ENCODE results near the gene NDUFA3.

The NDUFA3 gene

DNA sequence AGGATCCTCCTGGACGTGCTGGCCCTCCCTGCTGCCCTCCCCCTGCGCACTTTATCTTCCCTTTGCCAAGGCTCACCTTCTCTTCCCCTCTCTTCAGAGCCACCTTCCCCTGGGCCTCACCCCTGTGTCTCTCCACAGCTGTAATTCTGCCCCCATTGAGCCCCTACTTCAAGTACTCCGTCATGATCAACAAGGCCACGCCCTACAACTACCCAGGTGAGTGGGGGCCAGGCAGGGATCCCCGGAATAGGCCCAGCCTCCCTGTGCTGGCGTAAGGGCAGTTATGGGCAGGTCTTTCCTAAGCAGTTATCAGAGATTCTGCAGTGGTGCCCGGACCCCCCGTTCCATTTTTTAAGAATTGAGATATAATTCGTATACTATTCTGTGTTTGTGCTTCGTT is 3.1 kb downstream of the NDUFA3 start:
- H3K27ac ChIP-seq (ENCODE audit: low read depth, low read length) = no peak overlapping the region
- H4K20me1 ChIP-seq (ENCODE audit: control insufficient read depth, insufficient read depth, low read depth, low read length) = no peaks in the 10 kb centered on the region

DNA sequence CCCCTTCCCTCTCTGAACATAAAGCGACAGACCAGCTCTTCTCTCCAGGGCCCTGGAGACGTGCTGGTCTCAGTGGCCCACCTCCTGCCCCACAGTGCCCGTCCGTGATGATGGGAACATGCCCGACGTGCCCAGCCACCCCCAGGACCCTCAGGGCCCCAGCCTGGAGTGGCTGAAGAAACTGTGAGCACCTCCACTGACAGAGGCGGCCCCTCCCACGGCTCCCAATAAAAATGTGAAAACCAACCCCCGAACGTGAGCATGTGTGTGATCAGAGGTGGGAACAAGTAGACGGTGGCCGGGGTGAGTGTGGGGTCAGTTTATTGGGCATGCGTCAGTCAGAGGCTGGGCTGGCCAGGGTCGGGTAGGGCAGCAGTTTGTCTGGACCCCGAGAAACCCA is 4.1 kb downstream of the NDUFA3 start:
- H3F3A ChIP-seq (ENCODE audit: control insufficient read depth, insufficient read depth) = no peaks in the 10 kb centered on the region
- H3K27me3 ChIP-seq (ENCODE audit: control insufficient read depth, low read length) = no peaks in the 10 kb centered on the region
- H3K36me3 ChIP-seq (ENCODE audit: control insufficient read depth, low read length) = peaks cover 59% of the 10 kb centered on the region
- no peak overlapping the region for H3K4me3 ChIP-seq (ENCODE audit: low read length)
- no peaks in the 10 kb centered on the region for H3K9me2 ChIP-seq (replicated peaks; ENCODE audit: control insufficient read depth, low read length)
- H4K20me1 ChIP-seq (ENCODE audit: control insufficient read depth, insufficient read depth, low read depth, low read length) = no peaks in the 10 kb centered on the region
- no peaks in the 10 kb centered on the region for H3K9me3 ChIP-seq (ENCODE audit: control insufficient read depth, insufficient read depth, low read length)
- H3K27ac ChIP-seq (ENCODE audit: low read depth, low read length) = no peak overlapping the region
- H3K4me1 ChIP-seq (ENCODE audit: control insufficient read depth, low read length) = peaks cover 17% of the 10 kb centered on the region
- H3K4me2 ChIP-seq (ENCODE audit: low read length) = no peak overlapping the region
- H3K79me2 ChIP-seq (ENCODE audit: control insufficient read depth, low read length) = peaks cover 35% of the 10 kb centered on the region
- TF ChIP-seq EZH2phosphoT487 (IDR thresholded peaks at IDR 0.05; ENCODE audit: borderline replicate concordance, low read length) = no peak
- TF ChIP-seq, protein P1, sequence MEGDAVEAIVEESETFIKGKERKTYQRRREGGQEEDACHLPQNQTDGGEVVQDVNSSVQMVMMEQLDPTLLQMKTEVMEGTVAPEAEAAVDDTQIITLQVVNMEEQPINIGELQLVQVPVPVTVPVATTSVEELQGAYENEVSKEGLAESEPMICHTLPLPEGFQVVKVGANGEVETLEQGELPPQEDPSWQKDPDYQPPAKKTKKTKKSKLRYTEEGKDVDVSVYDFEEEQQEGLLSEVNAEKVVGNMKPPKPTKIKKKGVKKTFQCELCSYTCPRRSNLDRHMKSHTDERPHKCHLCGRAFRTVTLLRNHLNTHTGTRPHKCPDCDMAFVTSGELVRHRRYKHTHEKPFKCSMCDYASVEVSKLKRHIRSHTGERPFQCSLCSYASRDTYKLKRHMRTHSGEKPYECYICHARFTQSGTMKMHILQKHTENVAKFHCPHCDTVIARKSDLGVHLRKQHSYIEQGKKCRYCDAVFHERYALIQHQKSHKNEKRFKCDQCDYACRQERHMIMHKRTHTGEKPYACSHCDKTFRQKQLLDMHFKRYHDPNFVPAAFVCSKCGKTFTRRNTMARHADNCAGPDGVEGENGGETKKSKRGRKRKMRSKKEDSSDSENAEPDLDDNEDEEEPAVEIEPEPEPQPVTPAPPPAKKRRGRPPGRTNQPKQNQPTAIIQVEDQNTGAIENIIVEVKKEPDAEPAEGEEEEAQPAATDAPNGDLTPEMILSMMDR (IDR thresholded peaks at IDR 0.05; ENCODE audit: low read depth, low read length, poor library complexity, severe bottlenecking) = no peak

More for the DNA sequence above, 3.1 kb downstream of the NDUFA3 start:
- Histone ChIP-seq H3K79me2 (ENCODE audit: control insufficient read depth, low read length) (peaks cover 35% of the 10 kb centered on the region), H3K9me2 (replicated peaks; ENCODE audit: control insufficient read depth, low read length) (no peaks in the 10 kb centered on the region), H3F3A (ENCODE audit: control insufficient read depth, insufficient read depth) (0 out of 2 replicates have a peak, but pooled peaks cover 2% of the 10 kb centered on the region), H3K4me1 (ENCODE audit: control insufficient read depth, low read length) (peaks cover 17% of the 10 kb centered on the region), H3K27me3 (ENCODE audit: control insufficient read depth, low read length) (no peaks in the 10 kb centered on the region), H3K36me3 (ENCODE audit: control insufficient read depth, low read length) (peaks cover 57% of the 10 kb centered on the region), H3K4me3 (ENCODE audit: low read length) (no peak overlapping the region), H3K4me2 (ENCODE audit: low read length) (no peak overlapping the region), H3K9me3 (ENCODE audit: control insufficient read depth, insufficient read depth, low read length) (no peaks in the 10 kb centered on the region)
- no peak for TF ChIP-seq EZH2phosphoT487 (IDR thresholded peaks at IDR 0.05; ENCODE audit: borderline replicate concordance, low read length)
- TF ChIP-seq, protein P1 (IDR thresholded peaks at IDR 0.05; ENCODE audit: low read depth, low read length, poor library complexity, severe bottlenecking) = no peak

DNA sequence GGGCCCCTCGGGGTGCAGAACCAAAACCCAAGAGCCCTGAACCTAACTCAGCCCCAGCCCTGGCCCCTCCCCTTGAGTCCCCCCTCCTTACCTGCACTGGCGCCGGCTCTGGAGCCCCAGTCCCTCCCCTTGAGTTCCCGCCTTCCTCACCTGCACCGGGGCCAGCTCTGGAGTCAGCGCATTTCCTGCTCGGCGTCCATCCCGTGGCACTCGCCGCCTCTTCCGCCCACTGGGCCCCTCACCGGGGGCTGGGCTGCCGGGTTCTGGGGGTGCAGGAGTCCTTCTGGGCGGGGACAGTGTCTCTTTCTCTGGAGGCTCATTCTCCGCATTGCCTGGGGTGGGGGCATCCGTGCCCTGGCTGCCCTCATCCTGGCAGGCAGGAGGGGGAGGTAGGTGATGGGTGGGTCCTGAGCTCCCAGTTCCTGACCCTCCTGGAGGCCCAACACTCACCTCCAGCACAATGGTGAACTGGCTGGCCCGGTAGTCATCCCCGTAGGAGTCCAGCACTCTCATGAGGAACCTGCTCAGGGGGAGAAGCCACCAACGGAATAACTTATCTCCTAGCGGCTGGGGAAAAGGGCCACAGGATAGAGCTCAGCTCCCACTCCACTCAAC is 5.3 kb downstream of the NDUFA3 start:
- Histone ChIP-seq H3K9me2 (replicated peaks; ENCODE audit: control insufficient read depth, low read length) (no peaks in the 10 kb centered on the region), H4K20me1 (ENCODE audit: control insufficient read depth, insufficient read depth, low read depth, low read length) (no peaks in the 10 kb centered on the region), H3K36me3 (ENCODE audit: control insufficient read depth, low read length) (peaks cover 57% of the 10 kb centered on the region), H3K4me2 (ENCODE audit: low read length) (no peak overlapping the region), H3K79me2 (ENCODE audit: control insufficient read depth, low read length) (peaks cover 32% of the 10 kb centered on the region), H3K27ac (ENCODE audit: low read depth, low read length) (no peak overlapping the region), H3K9me3 (ENCODE audit: control insufficient read depth, insufficient read depth, low read length) (no peaks in the 10 kb centered on the region), H3K4me3 (ENCODE audit: low read length) (no peak overlapping the region), H3K4me1 (ENCODE audit: control insufficient read depth, low read length) (peaks cover 9% of the 10 kb centered on the region; the same call in 1 of the 2 replicates), H3F3A (ENCODE audit: control insufficient read depth, insufficient read depth) (no peaks in the 10 kb centered on the region), H3K27me3 (ENCODE audit: control insufficient read depth, low read length) (no peaks in the 10 kb centered on the region)
- TF ChIP-seq EZH2phosphoT487 (IDR thresholded peaks at IDR 0.05; ENCODE audit: borderline replicate concordance, low read length) = no peak
- TF ChIP-seq, protein P1 (IDR thresholded peaks at IDR 0.05; ENCODE audit: low read depth, low read length, poor library complexity, severe bottlenecking) = no peak

Data from DOHH2 (cell line).